Camera-type eye (tissue), 1 donor: ENCODE data around the gene SIGLECL1. TPM values are rescaled to one million over a fixed set of nuclear protein-coding genes. Genes with fewer than 3 reads are reported as not detected.

Source experiments
- total RNA-seq: library from RNA; depleted of rRNA; stranded (reverse); fragments of >200 nt; gene quantifications from one replicate; pipeline ENCODE4 v1.2.3, GENCODE V29; 2014

The SIGLECL1 gene
- not detected for total RNA-seq

DNA sequence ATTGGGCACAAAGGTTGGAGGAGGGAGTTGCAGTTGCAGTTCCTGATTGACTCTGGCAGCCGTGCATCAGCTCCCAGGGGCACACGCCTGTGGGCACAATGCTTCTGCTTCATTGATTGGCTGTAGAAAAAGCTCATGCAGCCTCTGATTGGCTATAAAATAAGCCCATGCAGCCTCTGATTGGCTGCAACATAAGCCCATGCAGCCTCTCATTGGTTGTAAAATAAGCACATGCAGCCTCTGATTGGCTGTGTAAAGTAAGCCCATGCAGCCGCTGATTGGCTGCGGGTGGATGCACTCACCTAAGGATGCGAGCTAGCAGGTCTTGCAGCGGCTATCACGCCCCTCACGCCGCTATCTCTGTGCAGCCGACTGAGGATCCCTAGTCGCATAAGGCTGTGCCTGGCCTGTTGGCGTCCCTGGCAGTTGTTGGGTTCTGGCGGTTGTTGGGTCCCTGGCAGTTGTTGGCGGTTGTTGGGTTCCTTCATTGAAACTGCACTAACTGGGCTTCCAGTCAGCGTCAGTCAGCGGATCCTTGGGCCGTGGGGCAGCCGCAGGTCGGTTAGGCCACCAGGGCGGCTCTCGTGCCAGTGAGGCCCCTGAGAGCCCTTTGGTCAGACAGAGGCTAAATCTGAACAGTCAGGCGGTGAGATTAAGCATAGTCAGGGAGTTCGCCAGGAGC is at the start of gene SIGLECL1:
SIGLECL1 (plus strand) TSS at position 295 of the 682 bp plus-strand sequence. CDS start 12,993 bp downstream, outside the sequence.

GRCh38 chr19:51224898-51225393 is 25.9 kb upstream of the SIGLECL1 start, which contains the start of gene CD33:
CD33 (plus strand) TSS chr19:51225080; CDS start chr19:51225119, 39 bp downstream.

GRCh38 chr19:51311351-51312257 is 60.7 kb downstream of the SIGLECL1 start, which contains the start of gene IGLON5:
IGLON5 (plus strand) TSS chr19:51311644; CDS start chr19:51311848, 204 bp downstream.

Other genes with a start within 250 kb of the SIGLECL1 start
- gene KLK8, start 249.5 kb upstream of the SIGLECL1 start, total RNA-seq, result not detected
- gene KLK10, start 231.4 kb upstream of the SIGLECL1 start, total RNA-seq, result 1.9 TPM
- gene KLK11, start 224.5 kb upstream of the SIGLECL1 start, total RNA-seq, result 4.7 TPM
- not detected for gene KLK12, start 216.1 kb upstream of the SIGLECL1 start, total RNA-seq
- not detected for gene KLK13, start 186.0 kb upstream of the SIGLECL1 start, total RNA-seq
- gene KLK14, start 168.2 kb upstream of the SIGLECL1 start, total RNA-seq, result not detected
- gene CTU1, start 142.7 kb upstream of the SIGLECL1 start, total RNA-seq, result 4.0 TPM
- 0.99 TPM for gene SIGLEC9, start 126.2 kb upstream of the SIGLECL1 start, total RNA-seq
- gene SIGLEC7, start 108.8 kb upstream of the SIGLECL1 start, total RNA-seq, result 1.2 TPM
- 1.7 TPM for gene CD33, start 26.0 kb upstream of the SIGLECL1 start, total RNA-seq
- 10.9 TPM for gene IGLON5, start 60.6 kb downstream of the SIGLECL1 start, total RNA-seq
- 2.5 TPM for gene VSIG10L, start 91.1 kb downstream of the SIGLECL1 start, total RNA-seq
- gene ETFB, start 115.3 kb downstream of the SIGLECL1 start, total RNA-seq, result 37.9 TPM
- gene CLDND2, start 117.9 kb downstream of the SIGLECL1 start, total RNA-seq, result not detected
- gene NKG7, start 121.6 kb downstream of the SIGLECL1 start, total RNA-seq, result 1.1 TPM
- gene LIM2, start 136.9 kb downstream of the SIGLECL1 start, total RNA-seq, result 168 TPM
- not detected for gene C19orf84, start 139.5 kb downstream of the SIGLECL1 start, total RNA-seq
- gene SIGLEC10, start 166.6 kb downstream of the SIGLECL1 start, total RNA-seq, result 0.77 TPM
- not detected for gene SIGLEC8, start 207.4 kb downstream of the SIGLECL1 start, total RNA-seq
- not detected for gene CEACAM18, start 227.5 kb downstream of the SIGLECL1 start, total RNA-seq